Stimulated activated CD8-positive, alpha-beta memory T cell treated with anti-CD3 and anti-CD28 coated beads, Interleukin-7, amount 100 ng/mL, for 24 hours (primary cell): ENCODE results near the gene ANKH.

ENCODE experiments used
- DNase-seq: peaks from one replicate; pipeline ENCODE4 v3.0.0-alpha.2; 2020; ENCODE audit warnings: low read depth

The ANKH gene

GRCh38 chr5:14735944-14736343, 135.6 kb downstream of the ANKH start:
- DNase-seq, result no peak

GRCh38 chr5:14734396-14734795, 137.2 kb downstream of the ANKH start:
- DNase-seq, result no peak

- DNase-seq, result no peak
Measured at GRCh38 chr5:14733661-14734060, 137.9 kb downstream of the ANKH start.

GRCh38 chr5:14732991-14733390, 138.6 kb downstream of the ANKH start:
- DNase-seq, result no peak

GRCh38 chr5:14730881-14731280, 140.7 kb downstream of the ANKH start:
- no peak for DNase-seq

- no peak for DNase-seq
Measured at GRCh38 chr5:14730466-14730865, 141.1 kb downstream of the ANKH start.

GRCh38 chr5:14729448-14730385, 141.9 kb downstream of the ANKH start:
- no peak for DNase-seq

- DNase-seq, result no peak
Measured at GRCh38 chr5:14728459-14728938, 143.1 kb downstream of the ANKH start.

- DNase-seq, result no peak
Measured at GRCh38 chr5:14727928-14728458, 143.6 kb downstream of the ANKH start.

- DNase-seq, result peak; percentile 46
Measured at GRCh38 chr5:14727428-14727865, 144.1 kb downstream of the ANKH start.

- no peak for DNase-seq
Measured at GRCh38 chr5:14726066-14726838, 145.3 kb downstream of the ANKH start.

- DNase-seq, result no peak
Measured at GRCh38 chr5:14724633-14725032, 146.9 kb downstream of the ANKH start.

GRCh38 chr5:14723701-14724132, 147.9 kb downstream of the ANKH start:
- DNase-seq, result no peak

GRCh38 chr5:14722923-14723322, 148.7 kb downstream of the ANKH start:
- no peak for DNase-seq

GRCh38 chr5:14721990-14722656, 149.5 kb downstream of the ANKH start:
- no peak for DNase-seq

- DNase-seq, result no peak
Measured at GRCh38 chr5:14720236-14720923, 151.2 kb downstream of the ANKH start.

GRCh38 chr5:14718778-14719177, 152.8 kb downstream of the ANKH start:
- no peak for DNase-seq

- DNase-seq, result no peak
Measured at GRCh38 chr5:14716755-14717752, 154.5 kb downstream of the ANKH start.

GRCh38 chr5:14715481-14715880, 156.1 kb downstream of the ANKH start:
- no peak for DNase-seq

GRCh38 chr5:14714706-14715105, 156.9 kb downstream of the ANKH start:
- no peak for DNase-seq
